Measurements from ENCODE around the gene GRB10.
A peak's percentile ranks its signal among the peaks of the same experiment; 100 is the strongest.

Gene GRB10

DNA sequence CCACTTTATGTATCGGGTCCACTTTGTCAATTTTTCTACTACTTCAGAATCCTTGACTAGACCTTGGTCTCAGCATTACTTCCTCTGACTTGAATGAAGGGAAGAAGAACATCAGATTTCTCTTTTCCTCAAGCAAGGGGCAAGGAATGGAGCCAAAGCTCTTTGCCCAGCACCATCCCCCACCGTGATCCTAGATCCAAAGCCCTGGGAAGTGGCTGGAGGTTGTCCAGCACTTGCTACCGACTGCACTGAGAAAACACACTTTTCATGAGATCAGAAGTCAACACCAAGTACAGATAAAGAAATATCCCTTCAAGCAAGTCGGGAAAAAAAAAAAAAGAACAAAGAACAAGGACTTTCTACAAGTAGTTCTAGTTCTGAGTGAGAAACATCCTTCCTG is 115.4 kb downstream of the GRB10 start:
- no peak for DNase-seq

DNA sequence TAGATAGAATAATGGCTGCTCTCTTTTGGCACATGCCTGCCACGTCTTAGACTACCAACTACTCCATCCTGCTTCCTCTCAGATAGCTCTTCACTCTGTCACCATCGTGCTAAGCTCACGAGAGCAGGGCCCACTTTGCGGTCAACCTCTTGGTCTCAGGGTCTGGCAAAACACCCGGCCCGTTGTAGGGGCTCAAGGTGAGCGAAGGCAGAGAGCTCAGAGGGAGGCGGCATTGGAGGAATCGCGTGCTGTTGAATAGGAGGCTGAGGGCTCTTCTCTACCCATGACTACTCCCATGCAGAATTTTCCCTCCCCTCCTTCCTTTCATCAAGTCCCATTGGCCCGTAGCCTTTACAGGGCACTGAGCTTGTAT is 116.6 kb downstream of the GRB10 start:
- DNase-seq, result no peak

DNA sequence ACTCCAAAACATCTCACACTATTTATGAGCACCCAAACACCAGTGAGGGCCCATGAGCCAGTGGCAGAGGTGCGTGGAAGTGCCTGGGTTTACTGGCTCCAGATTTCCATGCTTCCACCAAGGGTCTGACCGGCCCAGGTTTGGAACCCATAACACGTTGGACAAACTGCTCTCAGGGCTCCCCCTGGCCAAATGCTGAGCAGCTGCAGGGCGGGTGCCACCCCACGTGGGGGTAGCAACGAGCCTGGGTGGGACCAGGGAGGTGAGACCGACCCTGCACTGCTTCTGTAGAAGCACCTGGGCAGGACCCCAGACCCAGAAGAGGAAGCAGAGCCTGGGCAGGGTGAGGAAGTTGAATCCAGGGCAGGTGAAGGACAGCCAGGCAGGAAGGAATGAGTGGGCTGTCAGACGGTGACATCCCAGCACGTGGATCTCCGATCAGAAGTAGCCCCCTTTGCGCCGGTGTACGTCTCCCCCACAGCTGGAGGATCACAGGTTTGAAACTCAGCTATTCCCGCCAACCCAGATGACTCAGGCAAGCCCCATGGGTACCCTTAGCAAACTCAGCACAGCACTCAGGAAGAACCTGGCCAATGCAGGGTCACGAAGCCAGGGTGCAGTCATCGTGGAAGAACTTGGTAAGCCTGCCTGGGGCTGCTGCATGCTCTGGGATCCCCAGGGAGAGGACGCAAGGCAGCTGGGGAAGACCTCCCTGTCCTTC is 117.1 kb downstream of the GRB10 start:
- DNase-seq, result no peak

DNA sequence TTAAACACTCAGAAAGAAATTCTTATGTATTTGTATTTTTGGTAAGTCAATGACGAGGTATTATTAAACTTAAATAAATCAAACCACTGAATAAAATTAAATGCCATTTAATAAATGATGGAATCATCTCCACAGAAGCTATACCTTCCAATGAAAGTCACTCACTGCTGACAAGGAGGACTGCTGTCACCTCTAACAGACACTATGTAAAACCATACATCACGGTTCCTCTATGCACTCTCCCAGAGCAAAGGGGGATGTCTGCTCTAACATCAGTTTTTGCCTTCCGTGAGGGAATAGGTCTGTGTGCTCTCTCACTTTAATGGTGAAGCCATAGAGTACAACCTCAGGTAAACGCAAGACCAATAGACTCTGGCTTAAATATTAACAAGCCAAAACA is 117.8 kb downstream of the GRB10 start:
- no peak for DNase-seq

DNA sequence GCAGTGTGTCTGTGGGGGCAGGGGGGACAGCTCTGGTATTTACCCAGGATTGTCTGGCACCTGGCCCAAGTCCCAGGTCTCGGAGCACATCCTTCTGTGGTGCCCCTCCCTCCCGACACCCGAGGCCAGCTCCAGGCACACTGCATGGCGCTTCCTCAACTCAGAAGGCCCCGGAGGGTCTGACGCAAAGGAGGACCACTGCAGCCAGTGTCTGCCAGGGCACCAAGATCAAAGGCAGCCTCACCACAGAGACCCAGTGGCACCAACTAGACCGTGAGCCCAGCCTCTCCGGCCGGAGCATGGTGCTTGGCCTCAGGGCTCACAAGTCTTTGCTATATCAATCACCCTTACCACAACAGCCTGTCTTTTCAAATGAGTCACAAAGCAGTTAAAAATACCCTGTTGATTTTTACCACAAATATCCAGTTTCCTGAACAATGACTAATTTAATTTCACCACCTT is 118.2 kb downstream of the GRB10 start:
- no peak for DNase-seq

DNA sequence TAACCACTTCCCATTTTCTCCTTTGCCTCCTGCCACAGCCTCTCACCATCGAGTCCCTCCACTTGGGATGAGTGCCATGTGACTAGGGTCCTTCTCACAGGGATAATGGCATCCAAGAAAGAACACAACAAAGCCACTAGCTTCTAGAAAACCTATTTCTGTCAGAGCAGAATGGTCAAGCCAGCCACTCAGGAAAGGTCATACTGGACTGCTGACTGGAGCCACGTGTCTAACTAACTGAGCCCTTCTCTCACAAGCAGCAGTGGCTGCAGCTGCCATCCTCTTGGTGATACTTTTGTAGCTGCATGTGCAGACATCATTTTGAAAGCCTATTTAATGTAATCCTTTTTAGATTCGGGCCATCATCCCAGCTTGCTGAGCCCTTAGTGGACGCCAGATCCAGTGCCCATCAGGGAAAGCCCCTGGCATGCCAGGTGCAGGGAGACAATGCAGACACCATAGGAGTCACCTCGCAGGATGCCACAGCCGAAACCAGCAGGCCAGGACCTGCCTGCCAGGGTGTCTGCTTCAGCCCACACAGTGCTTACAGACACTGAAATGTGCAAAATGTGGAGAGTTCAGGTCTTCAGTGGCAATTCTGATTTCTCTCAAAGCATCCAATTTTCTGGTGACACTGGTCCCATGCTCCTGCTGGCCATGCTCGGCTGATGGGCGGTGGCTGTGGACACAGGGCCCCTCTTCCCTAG is 119.1 kb downstream of the GRB10 start:
- no peak for DNase-seq

DNA sequence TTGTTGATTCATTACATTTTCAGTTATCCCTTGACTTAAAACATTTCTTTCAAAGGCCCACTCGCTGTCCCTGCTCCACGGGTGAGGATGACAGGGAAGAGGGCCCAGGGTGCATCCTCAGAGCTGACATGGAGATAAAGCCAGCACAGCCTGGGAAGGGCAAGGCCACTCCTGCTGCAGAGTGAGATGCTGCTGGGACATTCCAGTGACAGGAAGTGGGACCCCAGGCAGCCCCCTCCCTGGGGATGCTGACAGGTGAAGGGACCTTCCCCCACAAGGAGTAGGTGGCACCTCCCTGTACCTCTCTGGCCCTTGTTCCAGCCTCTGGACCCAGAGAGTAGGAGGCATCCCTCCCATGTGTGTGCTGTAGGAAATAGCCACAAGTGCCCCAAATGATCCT is 119.7 kb downstream of the GRB10 start:
- DNase-seq, result no peak

DNA sequence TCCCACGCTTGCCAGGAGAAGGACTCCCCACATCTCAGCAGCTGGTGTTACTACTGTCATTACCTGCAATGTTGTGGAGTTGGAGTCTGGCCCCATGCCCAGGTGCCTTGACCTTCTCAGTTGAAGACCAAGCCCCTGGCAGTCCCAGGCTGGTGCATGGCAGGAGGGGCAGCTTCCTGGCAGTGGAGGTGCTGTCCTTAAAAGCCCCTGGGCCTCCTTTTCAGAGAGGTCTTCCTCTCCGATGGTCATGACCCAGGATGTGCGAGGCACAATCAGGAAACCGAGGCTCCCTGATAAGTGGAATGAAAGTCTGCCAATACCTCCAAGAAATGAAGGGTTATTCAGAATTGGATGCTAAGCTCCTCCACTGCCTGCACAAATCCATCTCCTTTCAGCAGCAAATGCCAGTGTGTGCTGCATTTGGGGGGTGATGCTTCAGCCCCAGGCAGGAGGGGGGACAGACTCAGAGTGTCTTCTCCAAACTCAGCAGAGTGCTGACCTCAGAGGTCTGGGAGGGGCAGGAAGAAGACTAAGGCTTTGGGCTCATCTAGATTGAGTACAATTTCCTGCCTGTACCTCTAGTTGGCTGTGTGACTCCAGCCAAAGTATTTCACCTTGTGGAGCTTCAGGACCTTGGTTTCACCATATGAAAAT is 120.5 kb downstream of the GRB10 start:
- no peak for DNase-seq

DNA sequence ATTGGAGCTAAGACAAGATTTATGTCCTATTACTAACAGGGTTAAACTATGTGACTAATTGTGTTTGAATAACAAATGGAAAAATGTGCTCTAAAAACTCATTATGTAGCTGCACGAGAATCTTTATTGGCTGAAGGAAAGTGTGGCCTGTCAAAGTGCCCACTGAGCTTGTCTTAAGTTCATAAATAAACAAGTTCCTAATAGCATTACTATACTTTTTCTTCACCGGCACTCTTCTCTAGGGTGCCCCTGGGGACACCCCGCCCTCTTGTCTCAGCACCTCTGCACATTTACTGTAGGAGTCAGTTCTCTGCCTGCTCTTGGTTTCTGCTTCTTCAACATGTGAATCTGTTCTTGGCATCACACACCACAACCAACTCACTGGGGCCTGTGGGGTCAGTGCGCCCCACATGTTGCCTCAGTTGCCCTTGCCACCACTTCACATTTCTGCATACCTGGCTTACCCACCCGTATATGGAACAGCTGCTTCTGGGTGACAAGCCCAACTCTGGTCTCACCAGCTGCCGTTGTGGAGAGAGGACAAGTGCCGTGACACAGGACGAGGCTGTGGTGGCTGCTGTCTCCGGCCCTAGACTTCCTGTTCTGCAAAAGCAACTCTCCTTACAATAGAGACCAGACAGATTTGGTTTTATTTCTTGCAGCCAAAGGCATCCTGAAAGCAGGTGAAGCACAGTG is 121.2 kb downstream of the GRB10 start:
- DNase-seq, result no peak

DNA sequence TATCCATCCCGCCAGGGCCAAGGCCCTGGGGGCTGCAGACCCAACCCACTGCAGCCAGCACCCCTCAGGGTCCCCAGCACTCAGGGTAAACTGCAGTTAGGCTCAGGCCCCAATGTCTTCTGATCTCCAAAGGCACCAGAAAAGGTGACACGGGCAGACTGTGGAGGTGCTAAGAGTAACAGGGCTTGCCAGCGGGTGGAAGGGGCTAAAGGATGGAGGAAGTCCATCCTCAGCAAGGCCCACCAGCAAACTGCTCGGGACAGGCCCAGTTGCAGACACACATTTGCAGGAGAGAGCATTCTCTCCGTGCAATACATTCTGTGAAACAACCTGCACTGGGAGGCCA is 121.9 kb downstream of the GRB10 start:
- no peak for DNase-seq

DNA sequence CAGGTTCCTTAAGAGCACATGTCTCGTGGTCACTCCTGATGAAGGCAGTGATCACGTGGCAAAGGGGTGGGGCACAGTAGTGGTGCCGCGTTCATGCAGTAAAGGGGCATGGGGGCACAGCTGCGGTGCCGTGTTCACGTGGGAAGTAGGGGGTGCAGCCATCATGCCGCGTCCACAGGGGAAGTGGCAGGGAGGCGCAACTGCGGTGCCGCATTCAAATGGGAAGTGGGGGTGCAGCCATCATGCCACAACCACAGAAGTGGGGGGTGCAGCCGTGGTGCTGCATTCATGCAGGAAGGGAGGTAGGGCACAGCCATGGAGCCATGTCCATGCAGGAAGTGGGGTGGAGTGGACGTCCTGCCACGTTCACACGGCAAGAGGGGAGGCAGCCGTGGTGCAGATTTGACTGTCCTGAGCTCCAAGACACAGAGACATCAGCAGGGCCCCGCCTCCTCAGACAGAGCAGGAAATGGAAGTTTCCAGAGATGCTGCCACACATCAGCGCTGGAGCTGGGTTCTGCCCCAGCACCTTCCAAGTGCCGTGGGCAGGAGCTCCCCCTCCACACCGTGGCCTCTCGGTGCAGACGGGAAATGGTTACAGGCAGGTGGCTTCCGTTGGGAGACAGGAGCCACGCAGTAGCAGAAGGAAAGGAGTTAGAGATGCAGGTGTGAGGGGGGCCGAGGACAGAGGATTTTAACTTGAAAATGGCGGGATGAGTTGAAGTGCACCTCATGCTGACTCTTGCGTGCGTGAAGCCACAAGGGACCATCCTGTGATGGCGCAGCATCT is 122.5 kb downstream of the GRB10 start:
- no peak for DNase-seq

DNA sequence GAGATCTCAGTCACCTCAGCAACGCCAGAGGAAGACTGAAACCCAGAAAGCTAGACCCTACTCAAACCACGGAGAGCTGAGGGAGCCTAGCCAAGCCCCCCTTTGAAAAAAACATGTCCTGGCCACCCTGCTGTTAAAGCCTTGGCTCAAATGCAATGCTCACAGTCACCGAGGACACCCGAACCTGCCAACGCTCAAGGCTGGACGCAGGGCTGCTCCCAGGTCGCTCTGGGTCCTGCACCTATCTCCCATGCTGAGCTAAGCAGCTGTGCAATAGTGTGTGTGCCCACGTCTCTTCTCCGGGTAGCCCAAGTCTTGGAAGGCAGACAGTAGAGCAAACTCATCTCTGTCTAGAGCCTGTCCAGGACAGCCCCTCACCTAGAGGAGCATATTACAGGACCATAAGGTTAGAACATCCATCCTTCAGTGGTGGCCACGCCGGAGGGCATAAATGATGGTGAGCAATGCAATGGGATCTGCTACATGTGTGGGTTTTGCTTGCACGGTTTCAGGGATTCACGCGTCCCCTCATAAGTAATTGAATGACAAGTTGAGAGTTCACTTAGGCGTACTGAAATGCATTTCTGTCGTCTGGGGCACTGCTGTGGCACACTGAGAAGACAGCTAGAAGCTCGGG is 123.2 kb downstream of the GRB10 start:
- DNase-seq, result no peak

DNA sequence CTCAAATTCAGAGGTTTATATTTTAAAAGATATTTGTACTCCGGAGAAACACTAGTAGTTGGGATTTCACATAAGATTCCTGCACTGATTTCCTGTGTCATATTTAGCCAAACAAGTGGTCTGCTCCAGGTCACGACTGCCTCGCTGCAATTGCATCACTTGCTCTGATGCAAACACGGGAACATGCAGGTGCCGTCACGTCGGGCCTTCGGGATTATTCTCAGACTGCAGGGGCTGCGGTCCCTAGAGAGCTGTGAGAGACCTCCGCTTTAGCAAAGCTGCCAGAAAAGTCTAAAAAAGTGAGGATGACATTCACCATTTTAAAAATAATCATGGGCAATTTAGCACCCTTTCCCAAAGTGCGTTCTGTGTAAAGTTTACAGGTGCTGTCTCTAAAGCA is 124.0 kb downstream of the GRB10 start:
- no peak for DNase-seq

DNA sequence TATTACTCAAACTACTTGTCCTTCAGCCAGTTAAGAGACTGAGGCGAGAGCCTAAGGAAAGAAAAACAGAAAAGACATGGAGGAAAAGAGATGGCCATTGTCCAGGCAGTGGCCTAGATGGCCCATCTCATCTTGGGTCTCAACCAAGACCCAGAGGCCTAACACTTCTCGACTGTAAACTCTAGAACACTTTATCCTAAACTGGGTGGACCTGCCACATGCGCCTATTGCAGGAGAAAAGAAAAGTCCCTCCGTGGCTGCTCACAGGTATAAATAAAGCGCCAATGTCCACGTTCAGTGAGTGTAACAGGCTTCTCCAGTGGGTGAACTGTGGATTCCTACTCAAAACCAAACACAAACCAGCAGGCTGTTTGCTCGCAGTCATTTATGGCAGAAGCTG is 124.8 kb downstream of the GRB10 start:
- no peak for DNase-seq

DNA sequence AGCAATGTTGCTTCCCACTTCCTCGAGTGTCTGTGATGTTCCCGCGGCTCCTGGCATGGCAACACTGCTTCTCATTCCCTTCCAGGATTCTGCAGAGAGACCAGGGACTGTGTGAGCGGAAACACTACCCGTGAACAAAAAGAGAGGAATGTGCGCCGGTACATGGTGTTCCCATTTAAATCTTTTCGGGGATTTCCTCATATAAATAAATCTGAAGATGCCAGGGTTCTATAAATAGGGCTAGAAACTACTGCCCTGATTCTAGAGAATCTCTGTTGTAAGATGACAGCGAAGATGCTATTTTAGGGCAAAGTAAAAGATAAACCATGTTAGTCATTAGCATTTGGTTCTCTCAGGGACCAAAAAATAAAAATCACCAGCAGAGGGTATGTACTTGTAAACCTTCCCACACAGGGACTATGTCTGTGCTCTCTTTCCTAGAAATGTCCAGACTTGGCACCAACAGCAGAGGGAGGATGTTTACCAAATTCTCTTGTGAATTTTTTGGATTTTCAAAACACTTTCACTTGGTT is 125.3 kb downstream of the GRB10 start:
- DNase-seq, result peak; percentile 52

DNA sequence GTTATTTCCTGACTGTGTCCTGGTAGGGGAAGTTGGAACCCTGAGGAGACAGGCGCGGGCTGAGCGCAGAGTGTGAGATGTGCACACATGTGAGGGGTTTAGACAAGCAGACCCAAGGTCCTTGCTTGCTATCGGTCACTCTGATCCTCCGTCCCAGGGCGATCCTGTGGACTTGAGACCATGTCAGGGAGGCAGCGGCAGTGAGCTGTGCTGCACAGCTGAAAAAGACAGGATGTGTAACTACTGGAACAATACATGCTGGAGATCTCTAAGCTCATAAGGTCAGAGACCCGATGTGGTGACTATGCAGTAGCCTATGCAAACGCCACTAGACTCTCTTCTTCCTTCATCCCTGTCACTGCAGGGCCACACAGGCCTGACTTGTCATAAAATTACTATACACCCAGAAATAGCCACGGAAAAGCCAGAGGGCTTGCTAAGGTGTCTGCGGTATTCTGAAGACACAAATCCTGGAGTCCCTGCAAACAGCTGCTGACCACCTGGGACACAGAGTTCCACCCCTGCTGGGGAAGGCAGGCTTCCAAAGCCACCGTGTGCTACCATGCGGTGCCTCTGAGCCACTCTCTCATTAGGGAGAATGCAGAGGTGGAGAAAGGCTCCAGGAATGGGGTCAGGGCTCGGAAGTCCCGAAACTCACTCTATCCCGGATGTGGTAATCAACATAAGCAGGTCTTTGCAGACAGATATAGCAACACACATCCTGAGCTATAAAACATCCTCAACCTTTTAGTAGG is 126.4 kb downstream of the GRB10 start:
- no peak for DNase-seq

DNA sequence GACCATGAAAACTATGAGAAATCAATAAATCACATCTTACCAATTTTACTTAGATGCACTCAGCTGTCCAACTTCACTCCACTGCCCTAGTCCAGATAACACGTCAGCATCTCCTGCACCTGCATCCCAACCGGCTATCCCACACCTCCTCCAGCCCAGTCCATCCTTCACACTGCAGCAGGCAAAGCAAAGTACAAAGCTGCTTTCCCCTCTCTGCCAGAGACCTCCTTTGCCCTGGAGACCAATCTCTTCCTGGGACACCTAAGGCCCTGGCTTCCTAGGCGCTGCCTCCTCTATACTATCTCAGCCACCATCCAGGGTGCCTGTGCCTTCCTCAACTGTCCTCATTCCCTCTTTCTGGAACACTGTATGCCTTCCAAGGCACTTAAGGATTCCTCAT is 127.2 kb downstream of the GRB10 start:
- no peak for DNase-seq

DNA sequence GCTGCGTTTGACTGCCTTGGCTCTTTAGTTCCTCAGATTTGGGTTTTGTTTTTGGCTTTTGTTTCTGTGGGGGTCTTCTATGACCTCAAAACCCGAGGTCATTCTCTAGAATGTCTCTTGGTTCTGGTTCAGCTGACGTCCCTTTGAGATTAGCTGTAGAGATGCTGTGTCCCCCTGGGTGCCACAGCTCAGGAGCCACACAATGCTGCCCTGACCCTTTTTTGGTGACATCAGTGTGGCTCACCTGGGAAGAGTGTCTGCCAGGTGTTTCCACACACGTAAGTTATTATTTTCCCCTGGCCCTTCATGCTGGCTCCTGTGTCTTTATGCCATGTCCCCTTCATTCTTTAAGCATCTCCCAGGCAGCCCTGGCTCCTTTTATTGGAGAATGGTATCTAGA is 127.7 kb downstream of the GRB10 start:
- no peak for DNase-seq

DNA sequence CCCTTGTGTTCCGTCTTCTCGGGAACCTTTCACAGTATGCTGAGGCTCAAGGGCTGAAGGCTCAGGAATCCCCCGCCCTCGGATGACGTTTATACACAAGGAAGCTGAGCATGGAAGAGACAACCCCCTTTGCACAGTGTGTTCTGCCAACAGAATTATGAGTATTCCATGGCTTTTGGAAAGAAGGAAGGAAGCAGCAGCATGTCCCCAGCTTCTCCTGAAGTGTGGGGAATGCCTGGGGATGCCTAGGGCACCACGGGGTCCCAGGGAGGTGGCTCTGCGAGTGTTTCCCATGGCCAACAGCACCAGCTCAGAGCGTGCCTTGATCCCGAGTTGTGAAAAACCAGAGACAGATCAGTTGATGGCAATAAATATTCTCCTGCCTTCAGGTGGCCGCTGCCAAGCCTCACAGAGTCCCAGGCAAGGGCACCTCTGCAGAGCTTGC is 128.7 kb downstream of the GRB10 start:
- peak; percentile 70 for DNase-seq

DNA sequence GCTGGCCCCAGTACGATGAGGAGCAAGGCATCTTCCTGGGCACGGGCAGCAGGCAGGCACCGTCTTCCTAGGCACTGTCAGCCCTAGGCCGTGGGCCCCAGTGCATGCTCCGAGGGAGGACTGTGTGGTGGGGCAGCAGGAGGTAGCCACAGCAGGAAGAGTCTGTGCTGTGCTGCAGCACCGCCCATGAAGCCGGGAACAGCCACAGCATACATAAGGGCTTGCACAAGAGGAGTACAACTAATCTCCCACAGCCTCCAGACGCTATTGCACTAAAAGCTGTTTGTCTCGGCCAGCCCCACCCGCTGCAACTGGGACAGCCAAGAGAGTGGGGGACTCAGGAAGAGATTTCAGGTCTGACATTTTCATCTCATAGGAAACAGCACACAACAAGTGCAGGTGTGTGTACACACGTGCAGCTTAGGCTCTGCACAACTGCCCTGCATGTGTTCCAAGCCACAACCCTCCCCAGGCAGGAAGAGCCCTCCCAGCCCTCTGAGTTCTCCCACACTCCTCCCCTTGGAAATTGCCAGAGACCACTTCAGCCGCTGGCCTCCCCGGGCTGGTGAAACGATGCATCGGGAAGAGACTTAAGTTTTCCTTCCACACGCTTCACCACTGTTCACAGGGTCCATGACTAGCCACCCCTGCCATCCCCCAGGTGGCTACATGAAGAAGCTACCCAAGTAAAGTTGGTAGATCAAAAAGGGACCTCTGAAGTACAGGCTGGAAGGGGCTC is 129.4 kb downstream of the GRB10 start:
- no peak for DNase-seq
